NCI-H1048 (cell line): ENCODE results near the gene CAB39.
"Not testable (repeated sequence)": the region's sequence is repeated elsewhere in the genome, so short reads cannot be mapped to it uniquely, and the experiment has no call there.

ENCODE experiments used
- DNase-seq: peaks from one replicate; lab custom pipeline; 2025; lab: John Stamatoyannopoulos, UW

Gene CAB39

GRCh38 chr2:230684270-230685168, 28.1 kb upstream of the CAB39 start:
- DNase-seq = no peak

DNA sequence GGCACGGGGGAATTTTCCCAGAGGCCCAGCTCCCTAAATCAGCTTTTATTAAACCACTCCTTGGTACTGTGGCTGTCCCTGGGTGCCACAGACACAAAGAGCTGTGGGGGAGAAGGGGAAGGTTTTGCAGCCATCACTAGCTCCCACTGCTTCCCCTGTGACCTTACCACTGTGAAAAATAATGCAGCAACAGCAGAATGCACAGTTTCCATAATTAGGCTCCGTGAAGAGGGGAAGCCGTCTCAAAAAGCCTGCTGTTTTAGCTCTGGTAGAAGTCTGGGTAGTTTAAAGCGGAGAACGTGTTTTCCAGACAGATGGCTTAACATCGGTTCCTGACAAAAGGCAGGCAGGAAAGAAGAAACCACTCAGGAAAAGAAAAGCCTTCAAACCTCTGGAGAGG, 27.5 kb upstream of the CAB39 start:
- DNase-seq = no peak

- DNase-seq = no peak
Measured at GRCh38 chr2:230687498-230687897, 25.1 kb upstream of the CAB39 start.

DNA sequence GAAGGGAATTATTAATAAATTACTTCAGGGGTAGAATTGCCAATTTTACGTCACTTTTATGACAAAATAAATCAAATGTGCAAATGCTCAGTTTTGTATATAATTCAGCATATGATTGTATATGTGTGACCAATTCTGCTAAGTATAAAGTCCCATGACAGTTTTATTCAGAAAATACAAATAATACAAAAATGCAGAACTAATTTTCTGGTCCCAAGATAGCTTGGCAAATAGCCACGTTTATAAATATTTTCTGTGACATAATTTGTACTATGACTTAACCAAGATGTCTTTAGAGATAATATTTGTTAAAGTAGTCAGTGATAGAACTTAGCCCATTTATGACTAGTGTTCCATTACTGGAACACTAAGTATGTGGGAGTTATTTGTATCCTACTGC, 24.2 kb upstream of the CAB39 start:
- DNase-seq = no peak

DNA sequence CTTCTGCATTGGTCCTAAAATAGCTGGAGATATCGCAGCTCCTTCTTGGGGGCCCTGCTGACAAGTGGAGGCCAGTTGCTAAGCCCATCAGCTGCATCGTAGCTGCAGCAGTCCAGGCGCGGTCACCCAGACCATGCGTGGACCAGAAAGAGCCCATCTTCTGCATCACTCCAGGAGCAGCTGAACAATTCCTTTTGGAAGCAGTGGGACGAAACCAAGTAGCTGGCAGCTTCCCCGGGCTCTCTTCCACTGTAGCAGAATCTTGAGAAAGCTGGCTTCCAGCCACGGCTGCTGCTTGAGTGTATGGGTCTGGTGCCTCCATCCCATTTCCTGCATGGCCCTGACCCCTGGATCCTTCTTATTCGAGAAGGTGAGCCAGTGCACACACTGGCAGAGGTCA, 22.2 kb upstream of the CAB39 start:
- DNase-seq = no peak

DNA sequence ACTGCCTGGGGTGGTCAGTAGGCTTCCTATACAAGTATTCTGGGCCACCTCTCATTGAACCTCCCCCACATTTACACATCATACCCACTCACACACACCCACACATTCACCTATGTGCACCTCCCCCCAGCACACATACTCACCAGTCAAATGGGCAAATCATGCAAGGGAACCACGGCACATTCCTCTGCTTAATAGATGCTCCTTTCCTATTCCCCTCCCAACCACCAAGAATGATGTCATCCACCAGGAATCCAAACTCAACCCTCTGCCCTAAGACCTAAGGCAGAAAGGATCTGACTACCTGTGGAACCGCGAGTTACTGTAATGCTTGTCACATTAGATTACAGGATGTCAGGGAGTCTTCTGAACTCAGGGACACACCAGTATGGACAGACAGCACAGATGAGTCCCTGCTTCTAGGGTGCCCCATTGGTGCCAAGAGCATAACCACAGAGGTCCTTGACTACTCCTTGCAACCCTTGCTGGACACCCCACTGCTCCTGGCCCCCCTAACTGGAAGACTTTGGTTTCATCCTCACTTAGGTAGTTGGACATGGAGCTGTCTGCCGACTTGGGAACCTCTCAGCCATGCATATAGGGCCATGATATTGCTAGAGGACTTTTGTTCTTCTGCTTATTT, 21.5 kb upstream of the CAB39 start:
- no peak for DNase-seq

- DNase-seq = no peak
Measured at GRCh38 chr2:230692760-230693159, 19.9 kb upstream of the CAB39 start.

DNA sequence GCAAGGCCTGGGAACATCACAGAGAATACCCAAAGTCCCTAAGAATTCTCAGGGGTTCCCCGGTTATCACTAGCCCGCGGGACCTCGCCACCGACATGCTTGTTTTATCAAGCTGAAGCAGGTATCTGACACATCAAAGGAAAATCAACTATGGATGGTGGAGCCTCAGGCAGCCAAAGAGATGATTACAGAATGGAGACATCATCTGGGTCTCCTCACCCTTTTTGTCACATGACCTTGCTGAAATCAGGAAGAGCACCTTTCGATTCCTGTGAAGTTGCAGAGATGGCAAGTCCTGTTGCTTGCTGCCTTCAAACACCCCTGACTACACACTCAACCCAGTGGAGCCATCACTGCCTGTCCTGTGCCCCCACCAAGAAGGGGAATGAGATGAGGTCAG, 19.2 kb upstream of the CAB39 start:
- DNase-seq = no peak

DNA sequence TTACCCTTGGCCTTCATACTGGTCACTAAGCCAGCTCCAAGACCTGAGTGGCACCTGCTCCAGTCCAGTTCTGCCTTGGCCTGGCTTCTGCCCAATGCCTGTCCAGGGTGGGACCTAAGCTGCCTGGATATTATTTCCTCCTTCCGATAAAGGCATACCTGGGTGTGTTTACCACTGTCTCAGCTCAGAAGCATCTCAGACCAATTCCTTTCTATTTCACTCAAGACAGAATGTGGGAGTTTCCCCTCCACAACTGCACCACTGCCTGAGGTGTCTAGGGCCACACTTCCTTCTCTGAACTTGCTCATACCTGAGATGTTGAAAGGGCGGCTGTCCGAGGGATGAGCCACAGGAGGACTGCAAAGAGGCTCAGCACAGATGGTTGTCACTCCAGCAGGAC, 18.4 kb upstream of the CAB39 start:
- DNase-seq = no peak

DNA sequence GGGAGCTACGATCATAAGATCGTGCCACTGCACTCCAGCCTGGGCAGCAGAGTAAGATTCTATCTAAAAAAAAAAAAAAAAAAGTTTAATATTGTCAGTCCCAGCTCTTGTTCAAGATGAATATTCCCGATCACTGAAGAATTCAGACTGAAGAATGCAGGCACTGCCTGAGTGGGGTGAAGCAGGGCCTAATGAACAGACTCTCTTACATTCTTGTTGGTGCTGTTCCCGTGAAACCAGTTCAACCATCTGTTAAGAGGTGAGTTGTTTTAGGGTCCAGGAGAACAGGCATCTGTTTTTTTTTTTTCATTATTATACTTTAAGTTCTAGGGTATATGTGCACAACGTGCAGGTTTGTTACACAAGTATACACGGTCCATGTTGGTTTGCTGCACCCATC, 17.1 kb upstream of the CAB39 start:
- no peak for DNase-seq

DNA sequence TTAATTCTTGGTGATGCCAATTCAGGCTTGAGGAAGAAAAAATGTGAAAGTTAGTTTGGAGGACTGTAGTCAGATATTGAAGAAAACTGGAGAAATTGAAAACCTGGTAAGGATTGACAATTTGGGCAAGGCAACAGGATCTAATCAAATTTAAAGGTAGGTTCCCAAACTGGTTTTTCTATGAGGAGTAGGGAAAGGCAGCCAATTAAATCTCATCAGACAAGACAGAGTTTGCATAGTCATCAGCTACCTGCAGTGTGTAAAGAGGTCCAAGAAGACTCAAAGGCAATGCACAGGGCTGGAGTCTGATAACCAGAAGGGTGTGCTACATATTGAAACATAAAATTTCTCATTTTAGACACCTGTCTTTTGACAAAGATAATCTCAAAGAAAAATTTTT, 16.0 kb upstream of the CAB39 start:
- DNase-seq = no peak

DNA sequence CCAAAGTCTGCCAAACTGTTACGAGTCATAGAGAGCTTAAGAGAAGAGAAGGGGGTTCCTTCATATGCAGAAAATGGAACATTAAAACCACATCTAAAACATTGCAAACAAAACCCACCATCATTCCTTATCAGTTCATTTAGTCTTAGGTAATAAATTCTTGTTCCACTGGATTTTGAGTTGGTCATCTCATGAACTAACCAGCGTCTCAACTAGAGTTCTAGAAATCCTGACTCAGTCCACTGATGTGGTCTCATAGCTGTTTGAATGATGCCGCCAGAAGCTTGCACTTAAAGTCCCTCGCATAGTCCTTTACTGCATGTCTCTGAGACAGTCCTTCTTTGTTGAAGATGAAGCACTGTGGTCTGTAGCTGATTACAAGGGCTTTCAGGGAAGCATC, 15.0 kb upstream of the CAB39 start:
- DNase-seq = no peak

DNA sequence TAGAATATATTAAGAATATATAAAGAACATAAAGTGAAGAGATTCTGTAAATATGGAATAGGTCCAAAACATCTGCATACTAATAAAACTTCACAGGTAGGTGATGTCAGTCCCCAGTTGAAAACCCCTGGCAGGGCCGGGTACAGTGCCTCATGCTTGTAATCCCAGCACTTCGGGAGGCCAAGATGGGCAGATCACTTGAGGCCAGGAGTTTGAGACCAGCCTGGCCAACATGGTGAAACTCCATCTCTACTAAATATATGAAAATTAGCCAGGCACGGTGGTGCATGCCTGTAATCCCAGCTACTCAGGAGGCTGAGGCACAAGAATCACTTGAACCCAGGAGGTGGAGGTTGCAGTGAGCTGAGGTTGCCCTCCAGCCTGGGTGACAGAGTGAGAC, 13.9 kb upstream of the CAB39 start:
- not testable (repeated sequence) for DNase-seq

DNA sequence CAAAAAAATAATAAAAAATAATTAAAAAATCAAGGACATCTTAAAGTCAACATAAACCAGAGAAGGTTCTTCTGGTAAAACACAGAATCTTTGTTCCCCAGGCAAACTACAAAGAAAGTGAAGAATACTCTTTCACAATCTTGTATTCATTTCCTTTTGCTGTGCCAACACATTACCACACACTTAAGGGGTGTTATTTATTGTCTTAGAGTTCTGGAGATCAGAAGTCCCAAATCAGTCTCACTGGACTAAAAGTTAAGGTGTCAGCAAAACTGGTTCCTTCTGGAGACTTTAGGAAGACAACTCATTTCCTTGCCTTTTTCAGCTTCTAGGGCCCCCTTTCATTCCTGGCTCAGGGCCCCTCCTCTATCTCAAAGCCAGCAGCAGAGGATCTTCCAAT, 12.2 kb upstream of the CAB39 start:
- DNase-seq = no peak

GRCh38 chr2:230701308-230701707, 11.3 kb upstream of the CAB39 start:
- DNase-seq = no peak

- DNase-seq = not testable (repeated sequence)
Measured at GRCh38 chr2:230702457-230702856, 10.2 kb upstream of the CAB39 start.

- DNase-seq = no peak
Measured at GRCh38 chr2:230703514-230703913, 9.1 kb upstream of the CAB39 start.

DNA sequence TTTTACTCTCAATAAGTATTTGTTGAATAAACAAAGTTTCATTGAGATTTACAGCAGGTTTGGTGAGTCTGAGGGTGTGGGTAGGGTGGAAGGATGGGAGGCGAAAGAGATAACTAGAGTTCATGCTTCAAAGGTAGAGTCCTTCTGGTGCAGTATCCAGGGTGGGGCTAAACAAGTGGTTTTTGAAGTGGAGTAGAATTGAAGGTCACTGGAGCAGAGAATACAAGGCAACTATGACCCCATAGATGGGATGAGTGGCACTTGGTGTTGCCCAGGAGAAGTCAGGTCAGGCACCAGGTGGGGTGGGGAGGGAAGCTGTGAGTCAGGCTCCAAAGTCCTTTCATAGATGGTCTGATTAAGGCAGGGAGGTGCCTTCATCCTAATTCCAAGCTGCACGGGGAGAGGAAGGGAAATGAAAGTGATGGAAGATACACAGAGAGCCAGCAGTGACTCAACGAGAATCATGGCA, 6.6 kb upstream of the CAB39 start:
- no peak for DNase-seq

DNA sequence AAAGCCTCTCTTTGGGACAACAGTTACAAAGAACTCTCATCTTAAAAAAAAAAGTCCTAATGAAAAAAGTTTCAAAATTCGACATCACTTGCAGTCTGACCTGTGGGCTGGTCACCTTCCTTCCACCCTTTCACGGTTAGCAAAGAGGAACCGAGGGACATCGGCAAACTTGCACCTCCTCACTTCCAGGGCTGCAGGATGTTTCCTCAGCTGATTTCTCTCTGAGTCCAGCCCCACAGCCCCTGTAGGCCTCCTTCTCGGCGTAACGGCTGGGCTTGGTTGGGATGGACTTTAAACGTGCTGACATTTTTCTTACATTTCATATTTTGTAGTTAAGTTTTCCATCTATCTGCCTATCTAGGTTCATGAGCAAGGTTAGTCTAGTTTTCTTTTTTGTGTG, 5.7 kb upstream of the CAB39 start:
- no peak for DNase-seq

GRCh38 chr2:230708204-230708603, 4.4 kb upstream of the CAB39 start:
- DNase-seq = no peak

DNA sequence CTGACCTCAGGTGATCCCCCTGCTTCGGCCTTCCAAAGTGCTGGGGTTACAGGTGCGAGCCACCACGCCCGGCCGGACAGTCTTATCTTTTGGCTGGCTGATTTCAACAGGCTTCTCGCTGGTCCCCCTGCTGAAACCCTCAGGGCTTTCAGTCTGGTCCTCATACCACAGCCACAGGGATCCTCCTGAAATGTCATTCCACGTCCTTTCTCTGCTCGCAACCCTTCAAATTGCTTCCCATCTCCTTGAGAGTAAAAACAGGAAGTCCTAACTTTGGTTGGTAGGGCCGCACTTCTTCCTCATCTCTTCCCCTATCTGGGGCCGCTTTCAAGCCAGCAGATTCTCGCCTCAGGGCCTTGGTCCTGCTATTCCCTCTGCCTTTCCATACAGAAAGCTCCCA, 1.4 kb upstream of the CAB39 start:
- no peak for DNase-seq

- DNase-seq = no peak
Measured at GRCh38 chr2:230713331-230714135, 891 bp downstream of the CAB39 start.

DNA sequence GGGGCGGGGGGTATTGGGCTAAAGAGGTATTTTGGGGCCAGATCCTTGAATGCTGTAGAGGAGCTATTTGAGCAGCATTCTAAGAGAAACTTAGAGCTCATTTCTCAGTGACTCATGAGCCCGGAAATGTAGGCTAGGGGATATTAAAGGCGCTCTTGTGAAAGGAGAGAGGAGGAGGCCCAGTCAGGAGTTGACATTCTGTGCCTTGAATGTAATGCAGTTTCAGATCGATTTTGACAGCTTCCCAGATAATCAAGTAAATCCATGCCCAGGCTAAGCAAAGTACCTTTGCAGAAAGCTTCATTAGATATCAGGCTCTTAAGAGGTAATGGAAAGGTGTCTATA, 1.5 kb downstream of the CAB39 start:
- no peak for DNase-seq
